ENCODE data around the gene CCDC88C. TPM values are rescaled to one million over a fixed set of nuclear protein-coding genes. Genes with fewer than 3 reads are reported as not detected.

Gene CCDC88C
- polyA plus RNA-seq, 2 of the 4 experiments (the other 2 are of a cell fraction), result 2.9 to 3.7 TPM

DNA sequence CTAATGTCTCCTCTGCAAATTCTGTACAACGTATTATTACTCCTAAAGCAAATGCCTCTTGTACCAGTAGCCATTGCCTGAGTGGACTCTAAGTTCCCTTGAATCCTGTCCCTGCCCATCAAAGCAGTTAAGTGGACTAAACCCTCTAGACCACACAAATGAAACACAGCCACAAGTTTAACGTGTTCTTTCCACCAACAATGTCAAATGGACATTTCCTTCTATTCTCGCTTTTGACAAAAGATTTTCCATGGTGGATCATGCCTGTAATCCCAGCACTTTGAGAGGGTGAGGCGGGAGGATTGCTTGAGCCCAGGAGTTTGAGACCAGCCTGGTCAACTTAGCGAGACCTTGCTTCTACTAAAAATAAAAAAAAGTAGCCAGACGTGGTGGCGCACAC is 15.9 kb downstream of the CCDC88C start:
- no peak overlapping the region for H3K4me3 ChIP-seq
- no peak for DNase-seq (ENCODE audit: low read depth in 1 of 2, low spot score in 1 of 2)
- no peak for ATAC-seq
- no peak overlapping the region for H3K4me2 ChIP-seq
- ChIA-PET POLR2A (no interaction called here), CTCF (interaction anchor here (0.6 kb wide), 1 partner anchor 127 kb away, joined by 3 read pairs; no protein-coding TSS in a partner anchor)
- FAIRE-seq, result no peak
- H3K27ac ChIP-seq, result no peak overlapping the region
- H3K4me1 ChIP-seq, result no peaks in the 10 kb centered on the region
- 94% methylated on average over 7 of the region's 7 CpGs for WGBS (ENCODE audit: missing lambda C conversion rate)
- TF ChIP-seq HOXA7 (CRISPR knock-in tag; IDR thresholded peaks at IDR 0.05), result no peak
- no peak for TF ChIP-seq ESRRA (IDR thresholded peaks at IDR 0.05; ENCODE audit: borderline replicate concordance, low read length)
- no peak for TF ChIP-seq FOSL2 (IDR thresholded peaks at IDR 0.05)
- no peak for TF ChIP-seq FOSL2 (CRISPR knock-in tag; IDR thresholded peaks at IDR 0.05)
- TF ChIP-seq HOXB13 (CRISPR knock-in tag; IDR thresholded peaks at IDR 0.05; ENCODE audit: low read depth), result no peak
- no peak for TF ChIP-seq ZC3H11A (IDR thresholded peaks at IDR 0.05)
- no peak for TF ChIP-seq FOXS1 (CRISPR knock-in tag; IDR thresholded peaks at IDR 0.05)
- no peak for TF ChIP-seq KDM1A (IDR thresholded peaks at IDR 0.05; ENCODE audit: low read depth)
- no peak for TF ChIP-seq SMC3 (IDR thresholded peaks at IDR 0.05)
- no peak for TF ChIP-seq EHF (CRISPR knock-in tag; IDR thresholded peaks at IDR 0.05)
- no peak for TF ChIP-seq TFCP2L1 (CRISPR knock-in tag; IDR thresholded peaks at IDR 0.05)
- TF ChIP-seq RARB (CRISPR knock-in tag; IDR thresholded peaks at IDR 0.05), result no peak
- TF ChIP-seq CHD4 (IDR thresholded peaks at IDR 0.05; ENCODE audit: borderline replicate concordance), result no peak
- no peak for TF ChIP-seq CBX2 (IDR thresholded peaks at IDR 0.05; ENCODE audit: borderline replicate concordance, low read depth)
- no peak for TF ChIP-seq TP53 (CRISPR knock-in tag; IDR thresholded peaks at IDR 0.05)
- H3K9me3 ChIP-seq, result no peaks in the 10 kb centered on the region

DNA sequence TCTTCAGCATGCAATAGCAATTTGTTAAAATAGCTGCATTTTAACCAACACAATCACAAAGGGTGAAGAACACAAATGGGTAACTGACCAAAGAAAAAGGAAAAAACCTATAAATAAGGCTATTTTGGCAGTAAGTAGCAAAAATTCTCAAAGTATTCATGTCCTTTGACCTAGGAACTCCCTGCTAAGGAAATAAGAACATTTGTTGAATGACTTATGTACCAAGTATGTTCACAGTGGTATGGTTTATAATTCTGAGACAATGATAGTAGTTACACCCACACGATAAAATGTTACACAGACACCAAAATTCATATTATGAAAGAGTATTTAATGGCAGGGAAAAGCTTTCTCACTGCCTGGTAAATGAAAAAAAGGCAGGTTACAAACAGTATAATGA is 16.9 kb downstream of the CCDC88C start:
- POLR2A ChIA-PET, result no interaction called here
- H3K4me1 ChIP-seq, result no peaks in the 10 kb centered on the region
- DNase-seq (ENCODE audit: low read depth in 1 of 2, low spot score in 1 of 2) (no peak), ATAC-seq (no peak), FAIRE-seq (no peak)
- WGBS (ENCODE audit: missing lambda C conversion rate), result 79% methylated on average over 1 of the region's 1 CpG
- CTCF ChIA-PET, result interaction anchor here (1.2 kb wide), 1 partner anchor 18 kb away, joined by 5 read pairs; no protein-coding TSS in a partner anchor
- no peaks in the 10 kb centered on the region for H3K9me3 ChIP-seq
- H3K4me3 ChIP-seq, result no peak overlapping the region
- H3K27ac ChIP-seq, result no peak overlapping the region
- no peak overlapping the region for H3K4me2 ChIP-seq
- TF ChIP-seq MYC (IDR thresholded peaks at IDR 0.05; ENCODE audit: borderline replicate concordance, low read length), result no peak
- TF ChIP-seq HOXB13 (CRISPR knock-in tag; IDR thresholded peaks at IDR 0.05; ENCODE audit: low read depth), result no peak
- TF ChIP-seq FOSL2 (IDR thresholded peaks at IDR 0.05), result no peak
- TF ChIP-seq FOSL2 (CRISPR knock-in tag; IDR thresholded peaks at IDR 0.05), result no peak
- no peak for TF ChIP-seq HOXA7 (CRISPR knock-in tag; IDR thresholded peaks at IDR 0.05)
- TF ChIP-seq, protein P1, sequence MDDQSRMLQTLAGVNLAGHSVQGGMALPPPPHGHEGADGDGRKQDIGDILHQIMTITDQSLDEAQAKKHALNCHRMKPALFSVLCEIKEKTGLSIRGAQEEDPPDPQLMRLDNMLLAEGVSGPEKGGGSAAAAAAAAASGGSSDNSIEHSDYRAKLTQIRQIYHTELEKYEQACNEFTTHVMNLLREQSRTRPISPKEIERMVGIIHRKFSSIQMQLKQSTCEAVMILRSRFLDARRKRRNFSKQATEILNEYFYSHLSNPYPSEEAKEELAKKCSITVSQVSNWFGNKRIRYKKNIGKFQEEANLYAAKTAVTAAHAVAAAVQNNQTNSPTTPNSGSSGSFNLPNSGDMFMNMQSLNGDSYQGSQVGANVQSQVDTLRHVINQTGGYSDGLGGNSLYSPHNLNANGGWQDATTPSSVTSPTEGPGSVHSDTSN (IDR thresholded peaks at IDR 0.05), result no peak
- TF ChIP-seq, protein P2, sequence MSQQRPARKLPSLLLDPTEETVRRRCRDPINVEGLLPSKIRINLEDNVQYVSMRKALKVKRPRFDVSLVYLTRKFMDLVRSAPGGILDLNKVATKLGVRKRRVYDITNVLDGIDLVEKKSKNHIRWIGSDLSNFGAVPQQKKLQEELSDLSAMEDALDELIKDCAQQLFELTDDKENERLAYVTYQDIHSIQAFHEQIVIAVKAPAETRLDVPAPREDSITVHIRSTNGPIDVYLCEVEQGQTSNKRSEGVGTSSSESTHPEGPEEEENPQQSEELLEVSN (IDR thresholded peaks at IDR 0.05; ENCODE audit: borderline replicate concordance, low read depth), result no peak
- no peak for TF ChIP-seq MAFK (IDR thresholded peaks at IDR 0.05; ENCODE audit: partially characterized antibody)

DNA sequence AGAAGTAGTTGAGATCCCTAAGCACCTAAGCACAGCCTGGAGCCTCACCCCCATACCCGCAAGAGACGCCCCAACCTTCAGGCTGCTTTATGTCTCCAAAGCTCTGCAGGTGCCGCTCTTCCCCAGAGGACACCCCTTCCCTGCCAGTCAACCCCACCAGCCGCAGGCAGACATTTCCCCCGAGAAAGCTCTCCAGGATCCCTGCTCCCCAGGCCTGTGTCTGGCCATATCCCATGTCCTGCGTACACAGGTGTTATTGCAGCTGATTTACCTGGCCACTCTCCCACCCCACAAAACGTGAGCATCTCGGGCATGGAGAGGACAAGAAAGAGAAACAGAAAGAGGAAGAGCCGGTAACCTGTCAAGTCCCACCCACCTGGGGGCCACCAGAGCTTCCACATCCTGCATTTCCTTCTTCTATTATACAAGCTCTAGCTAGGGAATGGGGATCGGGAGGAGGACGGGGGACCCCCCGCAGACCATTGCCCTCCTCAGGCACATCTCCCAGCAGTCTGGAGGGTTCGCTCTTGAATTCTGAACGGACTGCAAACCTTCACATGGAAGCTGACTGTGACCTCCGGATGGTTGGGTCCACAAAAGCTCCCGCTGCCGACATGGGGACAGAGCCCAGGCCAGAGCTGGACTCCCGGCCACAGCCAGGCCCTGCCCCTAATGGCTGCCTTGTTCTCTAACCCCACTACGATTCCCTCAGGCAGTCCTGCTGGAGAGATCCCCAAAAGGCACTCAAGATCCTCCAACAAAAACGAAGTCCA is 17.6 kb downstream of the CCDC88C start:
- Histone ChIP-seq H3K4me1 (no peaks in the 10 kb centered on the region), H3K4me2 (no peak overlapping the region), H3K9me3 (no peaks in the 10 kb centered on the region), H3K27ac (no peak overlapping the region), H3K4me3 (no peak overlapping the region)
- 92% methylated on average over 18 of the region's 20 CpGs for WGBS (ENCODE audit: missing lambda C conversion rate)
- DNase-seq (ENCODE audit: low read depth in 1 of 2, low spot score in 1 of 2), result no peak
- CTCF ChIA-PET, result interaction anchor here (1.2 to 2.4 kb wide), 4 partner anchors 9 to 21 kb away, joined by 5 to 6 read pairs (median 5); no protein-coding TSS in a partner anchor
- no peak for FAIRE-seq
- no peak for ATAC-seq
- POLR2A ChIA-PET, result no interaction called here
- TF ChIP-seq HOXA7 (CRISPR knock-in tag; IDR thresholded peaks at IDR 0.05) (no peak), TFCP2L1 (CRISPR knock-in tag; IDR thresholded peaks at IDR 0.05) (no peak), POLR2AphosphoS2 (conservative IDR thresholded peaks at IDR 0.05; ENCODE audit: low read length) (no peak), EHF (CRISPR knock-in tag; IDR thresholded peaks at IDR 0.05) (no peak), HOXB13 (CRISPR knock-in tag; IDR thresholded peaks at IDR 0.05; ENCODE audit: low read depth) (no peak), CBX8 (IDR thresholded peaks at IDR 0.05) (no peak), ZSCAN20 (CRISPR knock-in tag; IDR thresholded peaks at IDR 0.05) (no peak), RNF2 (IDR thresholded peaks at IDR 0.05; ENCODE audit: borderline replicate concordance, low read depth) (no peak)
- TF ChIP-seq, protein P2 (IDR thresholded peaks at IDR 0.05; ENCODE audit: borderline replicate concordance, low read depth), result no peak
- TF ChIP-seq, protein P3, sequence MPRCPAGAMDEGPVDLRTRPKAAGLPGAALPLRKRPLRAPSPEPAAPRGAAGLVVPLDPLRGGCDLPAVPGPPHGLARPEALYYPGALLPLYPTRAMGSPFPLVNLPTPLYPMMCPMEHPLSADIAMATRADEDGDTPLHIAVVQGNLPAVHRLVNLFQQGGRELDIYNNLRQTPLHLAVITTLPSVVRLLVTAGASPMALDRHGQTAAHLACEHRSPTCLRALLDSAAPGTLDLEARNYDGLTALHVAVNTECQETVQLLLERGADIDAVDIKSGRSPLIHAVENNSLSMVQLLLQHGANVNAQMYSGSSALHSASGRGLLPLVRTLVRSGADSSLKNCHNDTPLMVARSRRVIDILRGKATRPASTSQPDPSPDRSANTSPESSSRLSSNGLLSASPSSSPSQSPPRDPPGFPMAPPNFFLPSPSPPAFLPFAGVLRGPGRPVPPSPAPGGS (IDR thresholded peaks at IDR 0.05), result no peak
- TF ChIP-seq, protein P4, sequence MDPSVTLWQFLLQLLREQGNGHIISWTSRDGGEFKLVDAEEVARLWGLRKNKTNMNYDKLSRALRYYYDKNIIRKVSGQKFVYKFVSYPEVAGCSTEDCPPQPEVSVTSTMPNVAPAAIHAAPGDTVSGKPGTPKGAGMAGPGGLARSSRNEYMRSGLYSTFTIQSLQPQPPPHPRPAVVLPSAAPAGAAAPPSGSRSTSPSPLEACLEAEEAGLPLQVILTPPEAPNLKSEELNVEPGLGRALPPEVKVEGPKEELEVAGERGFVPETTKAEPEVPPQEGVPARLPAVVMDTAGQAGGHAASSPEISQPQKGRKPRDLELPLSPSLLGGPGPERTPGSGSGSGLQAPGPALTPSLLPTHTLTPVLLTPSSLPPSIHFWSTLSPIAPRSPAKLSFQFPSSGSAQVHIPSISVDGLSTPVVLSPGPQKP (IDR thresholded peaks at IDR 0.05; ENCODE audit: low read depth, low read length), result no peak

All from A549 (cell line).